ENCODE results near the gene WIZ.

- TF ChIP-seq CTCF (IDR thresholded peaks at IDR 0.05) (no peak), POLR2A (IDR thresholded peaks at IDR 0.05) (no peak)
Observed at GRCh38 chr19:15394426-15394825, 55.3 kb downstream of the WIZ start.
